NCI-H524 treated with DMSO at 0.1 percent for 48 hours (cell line): ENCODE results near the gene DERA.
A peak's percentile ranks its signal among the peaks of the same experiment; 100 is the strongest.
"Not testable (repeated sequence)": the region's sequence is repeated elsewhere in the genome, so short reads cannot be mapped to it uniquely, and the experiment has no call there.

Experiments used
- DNase-seq: peaks from one replicate; lab custom pipeline; 2025; lab: John Stamatoyannopoulos, UW

The DERA gene

GRCh38 chr12:15904378-15904920 lies 6.7 kb upstream of the DERA start:
- no peak for DNase-seq

GRCh38 chr12:15910468-15910863 lies 666 bp upstream of the DERA start:
- DNase-seq, result no peak

- DNase-seq, result not testable (repeated sequence)
Measured at GRCh38 chr12:15911931-15912330, 799 bp downstream of the DERA start.

- DNase-seq, result not testable (repeated sequence)
Measured at GRCh38 chr12:15914131-15914530, 3.0 kb downstream of the DERA start.

GRCh38 chr12:15918066-15918465 lies 6.9 kb downstream of the DERA start:
- DNase-seq, result no peak

- no peak for DNase-seq
Measured at GRCh38 chr12:15919418-15919817, 8.3 kb downstream of the DERA start.

- no peak for DNase-seq
Measured at GRCh38 chr12:15924956-15925355, 13.8 kb downstream of the DERA start.

- DNase-seq, result no peak
Measured at GRCh38 chr12:15928346-15928745, 17.2 kb downstream of the DERA start.

- no peak for DNase-seq
Measured at GRCh38 chr12:15928870-15929571, 17.9 kb downstream of the DERA start.

- DNase-seq, result peak; percentile 74
Measured at GRCh38 chr12:15931590-15932053, 20.5 kb downstream of the DERA start.

GRCh38 chr12:15932327-15932726 lies 21.2 kb downstream of the DERA start:
- no peak for DNase-seq

- no peak for DNase-seq
Measured at GRCh38 chr12:15932971-15933370, 21.8 kb downstream of the DERA start.

GRCh38 chr12:15933751-15934150 lies 22.6 kb downstream of the DERA start:
- no peak for DNase-seq

GRCh38 chr12:15936751-15937150 lies 25.6 kb downstream of the DERA start:
- DNase-seq, result no peak

GRCh38 chr12:15937902-15938301 lies 26.8 kb downstream of the DERA start:
- no peak for DNase-seq

- no peak for DNase-seq
Measured at GRCh38 chr12:15939111-15939510, 28.0 kb downstream of the DERA start.

- DNase-seq, result no peak
Measured at GRCh38 chr12:15942475-15942874, 31.3 kb downstream of the DERA start.

- not testable (repeated sequence) for DNase-seq
Measured at GRCh38 chr12:15943519-15943918, 32.4 kb downstream of the DERA start.

GRCh38 chr12:15948461-15948860 lies 37.3 kb downstream of the DERA start:
- DNase-seq, result not testable (repeated sequence)

GRCh38 chr12:15955281-15955680 lies 44.1 kb downstream of the DERA start:
- no peak for DNase-seq

GRCh38 chr12:15956010-15956409 lies 44.9 kb downstream of the DERA start:
- DNase-seq, result no peak

GRCh38 chr12:15956413-15957185 lies 45.5 kb downstream of the DERA start:
- no peak for DNase-seq

GRCh38 chr12:15962760-15963159 lies 51.6 kb downstream of the DERA start:
- no peak for DNase-seq
